VCaP (cell line): ENCODE measurements around the gene LPP.

Source experiments
- H3K27ac ChIP-seq: fragments of 450-650 bp; 2 replicates; pipeline ENCODE4 v1.5.1; 2017
- TF ChIP-seq, protein P1 (sequence below): fragments of 450-650 bp; conservative IDR thresholded peaks from 2 replicates; pipeline ENCODE4 v1.5.1; 2017; ENCODE audit warnings: mild to moderate bottlenecking, moderate library complexity

The LPP gene

GRCh38 chr3:188341501-188341900 is 187.5 kb downstream of the LPP start:
- H3K27ac ChIP-seq = no peak overlapping the region
- TF ChIP-seq, protein P1, sequence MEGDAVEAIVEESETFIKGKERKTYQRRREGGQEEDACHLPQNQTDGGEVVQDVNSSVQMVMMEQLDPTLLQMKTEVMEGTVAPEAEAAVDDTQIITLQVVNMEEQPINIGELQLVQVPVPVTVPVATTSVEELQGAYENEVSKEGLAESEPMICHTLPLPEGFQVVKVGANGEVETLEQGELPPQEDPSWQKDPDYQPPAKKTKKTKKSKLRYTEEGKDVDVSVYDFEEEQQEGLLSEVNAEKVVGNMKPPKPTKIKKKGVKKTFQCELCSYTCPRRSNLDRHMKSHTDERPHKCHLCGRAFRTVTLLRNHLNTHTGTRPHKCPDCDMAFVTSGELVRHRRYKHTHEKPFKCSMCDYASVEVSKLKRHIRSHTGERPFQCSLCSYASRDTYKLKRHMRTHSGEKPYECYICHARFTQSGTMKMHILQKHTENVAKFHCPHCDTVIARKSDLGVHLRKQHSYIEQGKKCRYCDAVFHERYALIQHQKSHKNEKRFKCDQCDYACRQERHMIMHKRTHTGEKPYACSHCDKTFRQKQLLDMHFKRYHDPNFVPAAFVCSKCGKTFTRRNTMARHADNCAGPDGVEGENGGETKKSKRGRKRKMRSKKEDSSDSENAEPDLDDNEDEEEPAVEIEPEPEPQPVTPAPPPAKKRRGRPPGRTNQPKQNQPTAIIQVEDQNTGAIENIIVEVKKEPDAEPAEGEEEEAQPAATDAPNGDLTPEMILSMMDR = no peak

DNA sequence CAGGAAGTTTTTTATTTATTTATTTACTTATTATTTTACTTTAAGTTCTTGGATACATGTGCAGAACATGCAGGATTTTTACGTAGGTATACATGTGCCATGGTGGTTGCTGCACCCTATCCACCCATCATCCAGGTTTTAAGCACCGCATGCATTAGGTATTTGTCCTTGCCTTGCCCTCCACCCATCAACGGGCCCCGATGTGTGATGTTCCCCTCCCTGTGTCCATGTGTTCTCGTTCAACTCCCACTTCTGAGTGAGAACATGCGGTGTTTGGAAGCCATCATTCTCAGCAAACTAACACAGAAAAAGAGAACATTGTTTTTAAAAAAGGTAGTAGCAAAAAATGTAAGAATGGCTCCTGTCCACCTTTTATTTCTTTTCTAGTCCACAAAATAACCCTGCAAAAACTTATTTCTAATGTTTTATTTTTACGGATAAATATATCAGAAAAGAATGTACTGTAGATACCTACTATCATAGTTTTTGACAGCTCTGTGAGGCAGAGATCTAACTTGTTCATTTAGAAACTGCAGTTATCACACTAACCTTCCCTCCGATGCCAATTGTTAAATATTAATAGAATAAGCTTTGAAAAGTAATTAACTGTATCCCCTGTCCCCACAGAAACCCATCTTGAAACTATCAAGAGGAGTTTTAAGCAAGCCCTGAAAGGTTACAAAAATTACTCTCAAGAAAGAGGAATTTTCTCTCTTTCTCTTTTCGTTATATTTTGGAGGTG is 189.2 kb downstream of the LPP start:
- no peak overlapping the region for H3K27ac ChIP-seq
- TF ChIP-seq, protein P1 = no peak

DNA sequence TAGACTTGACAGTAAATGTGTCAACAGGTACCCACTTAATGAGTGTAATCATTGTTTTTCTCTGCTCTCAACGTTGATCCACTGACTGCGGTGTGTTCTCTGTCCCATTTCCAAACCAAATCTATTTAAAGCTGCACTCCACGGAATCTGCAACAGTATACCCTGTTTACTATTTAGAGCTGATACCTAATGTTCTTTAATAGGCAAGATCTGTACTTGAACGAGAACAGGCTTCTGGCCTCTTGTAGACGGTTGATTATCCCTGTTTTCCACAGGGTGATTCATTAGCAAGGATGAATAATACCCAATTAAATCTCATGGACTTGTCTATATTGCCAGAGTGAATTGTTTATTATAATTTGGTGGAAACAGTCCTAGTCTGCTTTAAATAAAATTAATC is 189.9 kb downstream of the LPP start:
- H3K27ac ChIP-seq = no peak overlapping the region
- TF ChIP-seq, protein P1 = no peak

- no peak overlapping the region for H3K27ac ChIP-seq
- TF ChIP-seq, protein P1 = no peak
Measured at GRCh38 chr3:188345223-188345622, 191.3 kb downstream of the LPP start.

- H3K27ac ChIP-seq = no peak overlapping the region
- TF ChIP-seq, protein P1 = no peak
Measured at GRCh38 chr3:188348435-188349244, 194.7 kb downstream of the LPP start.

DNA sequence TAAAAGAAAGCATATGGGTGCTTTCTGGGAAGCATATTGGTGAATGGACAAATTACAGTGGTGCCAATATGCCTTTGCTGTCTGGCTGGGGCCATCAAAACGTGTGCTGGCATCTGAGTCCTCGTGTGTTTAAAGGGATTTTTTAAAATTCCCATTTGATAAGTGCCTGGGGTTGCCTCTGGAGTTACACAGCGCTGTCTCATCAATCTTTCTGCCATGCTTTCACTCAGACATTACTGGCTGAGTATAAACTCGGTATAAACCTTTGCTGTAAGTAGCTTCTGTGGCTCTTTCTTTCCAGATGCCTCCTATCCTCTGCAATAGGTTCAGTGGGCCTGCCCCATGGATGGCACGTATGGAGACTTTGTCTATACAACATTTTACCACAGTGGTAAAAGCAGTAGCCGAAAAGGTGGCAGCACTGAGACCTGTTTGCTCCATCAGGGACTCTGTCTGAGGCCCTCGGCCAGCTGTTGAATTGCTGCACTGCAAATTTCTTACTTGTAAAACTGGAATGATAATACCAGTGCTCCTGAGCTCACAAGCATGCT is 195.5 kb downstream of the LPP start:
- TF ChIP-seq, protein P1 = no peak
- H3K27ac ChIP-seq = no peak overlapping the region

DNA sequence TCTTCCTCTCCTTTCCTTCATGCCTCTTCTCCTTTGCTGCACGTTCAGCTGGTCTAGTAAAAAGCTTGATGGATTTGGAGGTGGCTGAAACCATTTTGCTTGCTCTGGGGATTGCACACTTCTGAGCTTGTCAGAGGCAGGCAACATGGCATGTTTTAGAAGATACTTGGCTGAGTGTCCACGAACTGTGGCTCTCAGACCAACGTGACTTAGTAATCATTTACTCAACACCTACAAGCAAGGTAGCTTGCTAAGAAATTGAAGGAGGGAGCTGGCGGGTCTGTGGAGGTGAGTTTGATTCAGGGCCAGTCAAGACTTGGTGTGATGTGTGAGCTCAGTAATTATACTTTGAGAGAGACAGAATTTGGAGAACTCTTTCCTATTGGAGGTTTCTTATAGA is 196.0 kb downstream of the LPP start:
- TF ChIP-seq, protein P1 = no peak
- no peak overlapping the region for H3K27ac ChIP-seq
